WTC11 (cell line): ENCODE results near the gene ZNF438. TPM values are rescaled to one million over a fixed set of nuclear protein-coding genes. Genes with fewer than 3 reads are reported as not detected.

Source experiments
- ATAC-seq: fragments of 200-7000 bp; cut with Tn5 transposase; 2 replicates; pipeline ENCODE4 v1.10.0; 2021; ENCODE audit warnings: mild to moderate bottlenecking, moderate library complexity
- CTCF ChIA-PET: fragments of 300-600 bp; sonication (Branson Sonifier 250); formaldehyde crosslinking; loops from one replicate; lab custom pipeline; 2021; ENCODE audit warnings: antibody characterized with exemption; lab: Charles Lee
- POLR2A ChIA-PET: fragments of 350-600 bp; sonication (Branson Sonifier 250); formaldehyde crosslinking; loops from one replicate; lab custom pipeline; 2021; ENCODE audit warnings: antibody characterized with exemption; lab: Charles Lee
- DNase-seq: peaks from one replicate; pipeline ENCODE4 v3.0.0; 2021; ENCODE audit warnings: low spot score
- H3K27ac Mint-ChIP-seq: 2 replicates; pipeline ENCODE4 v1.8.0; 2021; ENCODE audit warnings: mixed read lengths
- H3K27me3 Mint-ChIP-seq: 2 replicates; pipeline ENCODE4 v1.8.0; 2021; ENCODE audit warnings: low read depth, mild to moderate bottlenecking, moderate library complexity, mixed read lengths
- H3K36me3 Mint-ChIP-seq: 2 replicates; pipeline ENCODE4 v1.8.0; 2021; ENCODE audit warnings: mixed read lengths
- H3K4me1 Mint-ChIP-seq: 2 replicates; pipeline ENCODE4 v1.8.0; 2022; ENCODE audit warnings: mixed read lengths
- H3K4me3 Mint-ChIP-seq: 2 replicates; pipeline ENCODE4 v1.8.0; 2021; ENCODE audit warnings: mild to moderate bottlenecking, moderate library complexity, mixed read lengths
- H3K9me3 Mint-ChIP-seq: 2 replicates; pipeline ENCODE4 v1.8.0; 2021; ENCODE audit warnings: mixed read lengths
- ATF2 ChIP-seq: sonication (generic); formaldehyde crosslinking; IDR thresholded peaks from 2 replicates; pipeline ENCODE4 v1.8.1; 2022; ENCODE audit warnings: low read depth, missing genetic modification reagents, borderline replicate concordance
- CDX4 ChIP-seq: fragments of 250-450 bp; sonication (Bioruptor Pico); IDR thresholded peaks from 2 replicates; pipeline ENCODE4 v1.9.0; 2021; ENCODE audit warnings: moderate library complexity, mild to moderate bottlenecking, inconsistent platforms, borderline replicate concordance
- CREB1 ChIP-seq: sonication (generic); formaldehyde crosslinking; IDR thresholded peaks from 2 replicates; pipeline ENCODE4 v1.8.0; 2023; ENCODE audit warnings: mild to moderate bottlenecking, missing genetic modification reagents
- E2F5 ChIP-seq: sonication (generic); formaldehyde crosslinking; IDR thresholded peaks from 2 replicates; pipeline ENCODE4 v1.8.1; 2022; ENCODE audit warnings: mild to moderate bottlenecking, moderate library complexity, missing genetic modification reagents
- ELF4 ChIP-seq: sonication (generic); formaldehyde crosslinking; IDR thresholded peaks from 2 replicates; pipeline ENCODE4 v1.8.1; 2022; ENCODE audit warnings: low read depth, mild to moderate bottlenecking, moderate library complexity, missing genetic modification reagents
- ERG ChIP-seq: fragments of 250-450 bp; sonication (Bioruptor Pico); IDR thresholded peaks from 2 replicates; pipeline ENCODE4 v1.8.0; 2021; ENCODE audit warnings: mild to moderate bottlenecking
- ESRRA ChIP-seq: sonication (generic); formaldehyde crosslinking; IDR thresholded peaks from 2 replicates; pipeline ENCODE4 v1.8.1; 2022; ENCODE audit warnings: mild to moderate bottlenecking, missing genetic modification reagents, borderline replicate concordance
- FOXP4 ChIP-seq: sonication (generic); formaldehyde crosslinking; IDR thresholded peaks from 2 replicates; pipeline ENCODE4 v1.8.0; 2022; ENCODE audit warnings: mild to moderate bottlenecking, missing genetic modification reagents
- GRHL2 ChIP-seq: fragments of 250-450 bp; sonication (Bioruptor Pico); IDR thresholded peaks from 2 replicates; pipeline ENCODE4 v1.8.0; 2022; ENCODE audit warnings: mild to moderate bottlenecking, moderate library complexity; ENCODE audit not compliant: insufficient replicate concordance, severe bottlenecking
- GTF2I ChIP-seq: fragments of 250-450 bp; sonication (Bioruptor Pico); conservative IDR thresholded peaks from 2 replicates; pipeline ENCODE4 v1.4.0; 2021; ENCODE audit warnings: mild to moderate bottlenecking
- JAZF1 ChIP-seq: fragments of 250-450 bp; sonication (Bioruptor Pico); IDR thresholded peaks from 2 replicates; pipeline ENCODE4 v1.9.0; 2021; ENCODE audit warnings: moderate library complexity, mild to moderate bottlenecking, inconsistent platforms
- MAX ChIP-seq: sonication (generic); formaldehyde crosslinking; IDR thresholded peaks from 2 replicates; pipeline ENCODE4 v1.8.0; 2022; ENCODE audit warnings: mild to moderate bottlenecking, missing genetic modification reagents
- MLX ChIP-seq: sonication (generic); formaldehyde crosslinking; IDR thresholded peaks from 2 replicates; pipeline ENCODE4 v1.8.1; 2023; ENCODE audit warnings: mild to moderate bottlenecking, missing genetic modification reagents, moderate library complexity
- MXD4 ChIP-seq: fragments of 250-450 bp; sonication (Bioruptor Pico); IDR thresholded peaks from 2 replicates; pipeline ENCODE4 v1.8.0; 2021; ENCODE audit warnings: mild to moderate bottlenecking, moderate library complexity, borderline replicate concordance
- MYBL2 ChIP-seq: sonication (generic); formaldehyde crosslinking; IDR thresholded peaks from 2 replicates; pipeline ENCODE4 v1.8.1; 2023; ENCODE audit warnings: mild to moderate bottlenecking, moderate library complexity, missing genetic modification reagents
- NFATC4 ChIP-seq: fragments of 250-450 bp; sonication (Bioruptor Pico); IDR thresholded peaks from 2 replicates; pipeline ENCODE4 v1.9.0; 2021; ENCODE audit warnings: mild to moderate bottlenecking
- NR2C2 ChIP-seq: sonication (generic); formaldehyde crosslinking; IDR thresholded peaks from 2 replicates; pipeline ENCODE4 v1.8.0; 2022; ENCODE audit warnings: mild to moderate bottlenecking, missing genetic modification reagents
- NR3C1 ChIP-seq: sonication (generic); formaldehyde crosslinking; conservative IDR thresholded peaks from 2 replicates; pipeline ENCODE4 v1.8.1; 2023; ENCODE audit warnings: low read depth, mild to moderate bottlenecking, missing genetic modification reagents
- RORB ChIP-seq: fragments of 250-450 bp; sonication (Bioruptor Pico); IDR thresholded peaks from 2 replicates; pipeline ENCODE4 v1.9.0; 2021; ENCODE audit warnings: mild to moderate bottlenecking
- SMAD3 ChIP-seq: sonication (generic); formaldehyde crosslinking; IDR thresholded peaks from 2 replicates; pipeline ENCODE4 v1.8.0; 2022; ENCODE audit warnings: missing genetic modification reagents, mild to moderate bottlenecking, borderline replicate concordance
- SOX15 ChIP-seq: fragments of 250-450 bp; sonication (Bioruptor Pico); IDR thresholded peaks from 2 replicates; pipeline ENCODE4 v1.9.0; 2021; ENCODE audit warnings: mild to moderate bottlenecking
- TCF7 ChIP-seq: sonication (generic); formaldehyde crosslinking; IDR thresholded peaks from 2 replicates; pipeline ENCODE4 v1.8.0; 2022; ENCODE audit warnings: mild to moderate bottlenecking, low read depth, missing genetic modification reagents, moderate library complexity
- ZBTB21 ChIP-seq: sonication (generic); formaldehyde crosslinking; IDR thresholded peaks from 2 replicates; pipeline ENCODE4 v1.8.1; 2023; ENCODE audit warnings: mild to moderate bottlenecking, missing genetic modification reagents, borderline replicate concordance
- ZBTB43 ChIP-seq: sonication (generic); formaldehyde crosslinking; IDR thresholded peaks from 2 replicates; pipeline ENCODE4 v1.8.1; 2023; ENCODE audit warnings: mild to moderate bottlenecking, missing genetic modification reagents
- ZNF219 ChIP-seq: sonication (generic); formaldehyde crosslinking; IDR thresholded peaks from 2 replicates; pipeline ENCODE4 v1.8.0; 2023; ENCODE audit warnings: missing genetic modification reagents, mild to moderate bottlenecking, borderline replicate concordance
- total RNA-seq: library from RNA; stranded (reverse); gene quantifications from 3 replicates; pipeline ENCODE4 v1.2.3, GENCODE V29; 2021

Gene ZNF438
- total RNA-seq, 1 experiment from 2014 or later, result 1.9 TPM

- Mint-ChIP-seq H3K4me1 (peaks cover 42% of the 10 kb centered on the region), H3K27me3 (no peaks in the 10 kb centered on the region; the same call in 1 of the 2 replicates)
- TF ChIP-seq SMAD3 (CRISPR knock-in tag) (no peak), MYBL2 (no peak), MAX (CRISPR knock-in tag) (no peak), NR3C1 (CRISPR knock-in tag) (no peak), ZNF219 (CRISPR knock-in tag) (no peak), ERG (CRISPR knock-in tag) (no peak), GTF2I (CRISPR knock-in tag) (no peak), CREB1 (CRISPR knock-in tag) (no peak), JAZF1 (no peak), CDX4 (CRISPR knock-in tag) (no peak), FOXP4 (CRISPR knock-in tag) (no peak)
Observed at GRCh38 chr10:30835146-30835545, 196.5 kb downstream of the ZNF438 start.

GRCh38 chr10:30834651-30835050 lies 197.0 kb downstream of the ZNF438 start:
- ATAC-seq (no peak), DNase-seq (no peak)
- CTCF ChIA-PET, result interaction anchor here (1.3 to 1.6 kb wide), 2 partner anchors 7 to 163 kb away, joined by 4 to 6 read pairs; no protein-coding TSS in a partner anchor
- no peak overlapping the region for H3K27ac Mint-ChIP-seq
- H3K36me3 Mint-ChIP-seq, result no peaks in the 10 kb centered on the region
- POLR2A ChIA-PET, result no interaction called here
- H3K9me3 Mint-ChIP-seq, result peaks cover 4% of the 10 kb centered on the region; the same call in 1 of the 2 replicates
- peaks cover 42% of the 10 kb centered on the region for H3K4me1 Mint-ChIP-seq
- no peak overlapping the region for H3K4me3 Mint-ChIP-seq
- H3K27me3 Mint-ChIP-seq, result no peaks in the 10 kb centered on the region; the same call in 1 of the 2 replicates
- TF ChIP-seq RORB (no peak), ZBTB43 (CRISPR knock-in tag) (no peak), NR2C2 (CRISPR knock-in tag) (no peak), MLX (CRISPR knock-in tag) (no peak), TCF7 (CRISPR knock-in tag) (no peak), ESRRA (CRISPR knock-in tag) (no peak), CREB1 (CRISPR knock-in tag) (no peak), MXD4 (CRISPR knock-in tag) (no peak), E2F5 (no peak), CDX4 (CRISPR knock-in tag) (no peak), GRHL2 (CRISPR knock-in tag) (no peak), NFATC4 (CRISPR knock-in tag) (no peak), JAZF1 (no peak), SOX15 (CRISPR knock-in tag) (no peak), ATF2 (CRISPR knock-in tag) (no peak), ELF4 (CRISPR knock-in tag) (no peak), MAX (CRISPR knock-in tag) (no peak), ZBTB21 (no peak)

More at GRCh38 chr10:30835146-30835545, 196.5 kb downstream of the ZNF438 start:
- peaks cover 4% of the 10 kb centered on the region; the same call in 1 of the 2 replicates for H3K9me3 Mint-ChIP-seq
- ChIA-PET POLR2A (no interaction called here), CTCF (no interaction called here)
- ATAC-seq (no peak), DNase-seq (no peak)
- no peak overlapping the region for H3K4me3 Mint-ChIP-seq
- no peak overlapping the region for H3K27ac Mint-ChIP-seq
- no peaks in the 10 kb centered on the region for H3K36me3 Mint-ChIP-seq
